CD4-positive, CD25-positive, alpha-beta regulatory T cell (primary cell): ENCODE data around the gene OR4C45. TPM values are rescaled to one million over a fixed set of nuclear protein-coding genes. Genes with fewer than 3 reads are reported as not detected.
"Not testable (repeated sequence)": the region's sequence is repeated elsewhere in the genome, so short reads cannot be mapped to it uniquely, and the experiment has no call there.

Source experiments
- ATAC-seq, 2 donors: fragments of 150-1000 bp; cut with Tn5 transposase; one replicate each; pipeline ENCODE4 v1.10.0; 2021; ENCODE audit warnings: low read depth in 2 of 2, moderate number of reproducible peaks in 2 of 2, moderate library complexity in 1 of 2
- DNase-seq, 3 donors: peaks; one replicate each; pipeline versions ENCODE4 v3.0.0 to v3.0.0-alpha.2; 2012 to 2022; ENCODE audit warnings: mixed read lengths in 1 of 3
- H3K27ac ChIP-seq: one replicate; pipeline ENCODE4 v1.7.0; 2013; ENCODE audit warnings: mild to moderate bottlenecking, low read length; ENCODE audit not compliant: insufficient read depth, poor library complexity, severe bottlenecking
- H3K27me3 ChIP-seq: one replicate; pipeline ENCODE4 v1.7.0; 2013; ENCODE audit warnings: low read length; ENCODE audit not compliant: control insufficient read depth, insufficient read depth
- H3K36me3 ChIP-seq: one replicate; pipeline ENCODE4 v1.7.0; 2013; ENCODE audit warnings: mild to moderate bottlenecking, low read length, moderate library complexity; ENCODE audit not compliant: control insufficient read depth, insufficient read depth
- H3K4me1 ChIP-seq: 2 replicates; pipeline ENCODE4 v1.7.0; 2013; ENCODE audit warnings: mild to moderate bottlenecking, low read length; ENCODE audit not compliant: insufficient read depth, control insufficient read depth, poor library complexity, severe bottlenecking
- H3K4me3 ChIP-seq: one replicate; pipeline ENCODE4 v1.7.0; 2013; ENCODE audit warnings: low read depth, mild to moderate bottlenecking, low read length, moderate library complexity
- H3K9me3 ChIP-seq, 2 experiments: 1 replicate in 1 of 2; 2 replicates in 1 of 2; pipeline ENCODE4 v1.7.0; 2013; ENCODE audit warnings: low read length in 2 of 2, mild to moderate bottlenecking in 1 of 2, moderate library complexity in 1 of 2; ENCODE audit not compliant: control insufficient read depth in 2 of 2
- H3K27ac Mint-ChIP-seq, 3 donors: one replicate each; pipeline ENCODE4 v1.8.0; 2020 to 2022; ENCODE audit warnings: mild to moderate bottlenecking in 3 of 3, mixed read lengths in 3 of 3, moderate library complexity in 2 of 3
- H3K27me3 Mint-ChIP-seq: one replicate; pipeline ENCODE4 v1.8.0; 2022; ENCODE audit warnings: mild to moderate bottlenecking, mixed read lengths
- H3K36me3 Mint-ChIP-seq: one replicate; pipeline ENCODE4 v1.8.0; 2020; ENCODE audit warnings: mixed read lengths
- H3K4me1 Mint-ChIP-seq, 4 donors: one replicate each; pipeline ENCODE4 v1.8.0; 2020 to 2022; ENCODE audit warnings: mixed read lengths in 4 of 4, mild to moderate bottlenecking in 1 of 4
- H3K4me3 Mint-ChIP-seq, 4 donors: one replicate each; pipeline ENCODE4 v1.8.0; 2020 to 2022; ENCODE audit warnings: mild to moderate bottlenecking in 4 of 4, mixed read lengths in 4 of 4, moderate library complexity in 3 of 4
- H3K9me3 Mint-ChIP-seq, 7 donors: one replicate each; pipeline ENCODE4 v1.8.0; 2020 to 2022; ENCODE audit warnings: mixed read lengths in 7 of 7, mild to moderate bottlenecking in 3 of 7, moderate library complexity in 2 of 7
- polyA plus RNA-seq, 4 donors: library from polyadenylated mRNA; unstranded; fragments of 300-500 nt; fragmentation: Illumina TruSeq; gene quantifications; one replicate each; pipeline ENCODE4 v1.2.3, GENCODE V29; 2021
- total RNA-seq: library from RNA; stranded (reverse); gene quantifications from one replicate; pipeline ENCODE4 v1.2.3, GENCODE V29; 2022

Gene OR4C45
- total and polyA plus RNA-seq, 5 donors from 2014 or later, result not detected

DNA sequence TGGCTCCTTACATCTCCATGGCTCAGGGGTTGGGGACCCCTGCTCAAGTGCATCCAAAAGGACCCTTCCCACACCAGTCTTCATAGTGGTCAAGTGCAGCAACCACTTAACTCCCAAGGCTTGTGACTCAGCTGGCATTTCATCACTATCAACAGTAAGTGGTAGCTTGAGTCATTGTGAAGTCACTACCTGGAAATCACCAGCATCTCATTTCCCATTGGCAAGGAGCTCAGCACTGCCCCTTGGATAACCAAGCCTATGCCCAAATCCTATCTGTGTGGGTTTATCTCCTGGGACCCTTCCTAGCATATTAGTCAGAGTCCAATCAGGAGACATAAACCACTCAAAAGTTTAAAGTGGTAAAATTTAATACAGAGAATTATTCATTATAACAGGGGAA lies 46.3 kb downstream of the OR4C45 start:
- H3K4me3 Mint-ChIP-seq, H3K27me3 Mint-ChIP-seq, DNase-seq, H3K4me1 ChIP-seq, H3K36me3 ChIP-seq, H3K27me3 ChIP-seq, H3K36me3 Mint-ChIP-seq, H3K4me3 ChIP-seq, H3K4me1 Mint-ChIP-seq, ATAC-seq, H3K27ac ChIP-seq, H3K27ac Mint-ChIP-seq: not testable (repeated sequence)
- peaks cover 0 to 23% of the 10 kb centered on the region in 2 experiments for H3K9me3 ChIP-seq
- H3K9me3 Mint-ChIP-seq, result peaks cover 0 to 30% (median 20%) of the 10 kb centered on the region in 7 donors

DNA sequence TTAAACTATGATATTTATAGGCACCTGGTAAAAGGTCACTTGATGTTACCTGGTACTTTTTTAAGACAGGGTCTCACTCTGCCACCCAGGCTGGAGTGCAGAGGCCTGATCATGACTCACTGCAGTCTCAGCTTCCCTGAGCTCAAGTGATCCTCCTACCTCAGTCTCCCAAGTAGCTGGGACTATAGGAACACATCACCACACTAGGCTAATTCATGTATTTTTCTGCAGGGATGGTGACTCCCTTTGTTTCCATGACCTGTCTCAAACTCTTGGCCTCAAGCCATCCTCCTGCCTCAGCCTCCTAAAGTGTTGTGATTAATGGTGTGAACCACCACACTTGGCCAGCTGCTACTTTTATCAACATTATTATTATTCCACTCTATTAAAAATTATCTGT lies 47.6 kb downstream of the OR4C45 start:
- Mint-ChIP-seq H3K4me3 (no peak overlapping the region), H3K27me3 (no peaks in the 10 kb centered on the region), H3K36me3 (no peaks in the 10 kb centered on the region), H3K27ac (no peak overlapping the region), H3K9me3 (peaks cover 7 to 24% (median 10%) of the 10 kb centered on the region in 7 donors), H3K4me1 (no peaks in the 10 kb centered on the region)
- H3K4me1 ChIP-seq, result no peaks in the 10 kb centered on the region
- peaks cover 0 to 20% of the 10 kb centered on the region in 2 experiments for H3K9me3 ChIP-seq
- no peaks in the 10 kb centered on the region for H3K27me3 ChIP-seq
- no peak overlapping the region for H3K4me3 ChIP-seq
- no peak overlapping the region for H3K27ac ChIP-seq
- H3K36me3 ChIP-seq, result no peaks in the 10 kb centered on the region
- ATAC-seq, result no peak
- DNase-seq, result no peak

Other genes starting within 250 kb of the OR4C45 start
- gene OR4C13, start 80.5 kb upstream of the OR4C45 start, total RNA-seq, result not detected
- gene OR4C13, start 80.5 kb upstream of the OR4C45 start, polyA plus RNA-seq, result not detected
- gene OR4C12, start 50.3 kb upstream of the OR4C45 start, total RNA-seq, result not detected
- not detected for gene OR4C12, start 50.3 kb upstream of the OR4C45 start, polyA plus RNA-seq